GM23338 (cell line): Measurements from ENCODE around the gene DEPDC5. TPM values are rescaled to one million over a fixed set of nuclear protein-coding genes. Genes with fewer than 3 reads are reported as not detected.

Source experiments
- ATAC-seq: fragments of 200-7000 bp; cut with Tn5 transposase; 3 replicates; pipeline ENCODE4 v1.9.1; 2020
- DNase-seq: peaks from one replicate; pipeline ENCODE4 v3.0.0-alpha.2; 2015; ENCODE audit warnings: low spot score
- H2AFZ ChIP-seq: fragments of 200-600 bp; sonication (generic); 2 replicates; pipeline ENCODE4 v1.8.0; 2016; ENCODE audit warnings: antibody characterized with exemption, mild to moderate bottlenecking, moderate library complexity
- H3F3A ChIP-seq: fragments of 200-600 bp; sonication (generic); replicated peaks from 2 replicates; pipeline ENCODE4 v1.8.0; 2017; ENCODE audit warnings: antibody characterized with exemption, mixed run types, low read depth
- H3K27ac ChIP-seq: fragments of 200-600 bp; sonication (generic); 2 replicates; pipeline ENCODE4 v1.6.1; 2016; ENCODE audit warnings: low read depth
- H3K27me3 ChIP-seq: fragments of 200-600 bp; sonication (generic); 2 replicates; pipeline ENCODE4 v1.8.0; 2016; ENCODE audit warnings: mild to moderate bottlenecking, mixed run types, moderate library complexity; ENCODE audit not compliant: insufficient read depth
- H3K36me3 ChIP-seq: fragments of 200-600 bp; sonication (generic); 2 replicates; pipeline ENCODE4 v1.8.0; 2016; ENCODE audit warnings: mild to moderate bottlenecking; ENCODE audit not compliant: insufficient read depth
- H3K4me1 ChIP-seq: fragments of 200-600 bp; sonication (generic); 2 replicates; pipeline ENCODE4 v1.8.0; 2016; ENCODE audit warnings: mild to moderate bottlenecking, moderate library complexity; ENCODE audit not compliant: insufficient read depth
- H3K4me2 ChIP-seq: fragments of 200-600 bp; sonication (generic); 2 replicates; pipeline ENCODE4 v1.7.1; 2017; ENCODE audit warnings: mixed run types
- H3K4me3 ChIP-seq: fragments of 200-600 bp; sonication (generic); 2 replicates; pipeline ENCODE4 v1.6.1; 2016; ENCODE audit warnings: mixed run types
- H3K79me2 ChIP-seq: fragments of 200-600 bp; sonication (generic); replicated peaks from 2 replicates; pipeline ENCODE4 v1.8.0; 2017; ENCODE audit warnings: mild to moderate bottlenecking; ENCODE audit not compliant: insufficient read depth
- H3K9me2 ChIP-seq: fragments of 200-600 bp; sonication (generic); 2 replicates; pipeline ENCODE4 v1.8.0; 2017; ENCODE audit not compliant: insufficient read depth
- H4K20me1 ChIP-seq: fragments of 200-600 bp; sonication (generic); replicated peaks from 2 replicates; pipeline ENCODE4 v1.8.0; 2017; ENCODE audit warnings: mild to moderate bottlenecking; ENCODE audit not compliant: insufficient read depth
- H3K27ac Mint-ChIP-seq: 2 replicates; pipeline ENCODE4 v1.8.0; 2020; ENCODE audit warnings: inconsistent platforms, mild to moderate bottlenecking, moderate library complexity, mixed read lengths
- H3K27me3 Mint-ChIP-seq: 3 replicates; pipeline ENCODE4 v1.8.0; 2022; ENCODE audit warnings: low read depth, mild to moderate bottlenecking, moderate library complexity, mixed read lengths, inconsistent platforms; ENCODE audit not compliant: insufficient read depth, poor library complexity
- H3K36me3 Mint-ChIP-seq: 3 replicates; pipeline ENCODE4 v1.8.0; 2021; ENCODE audit warnings: low read depth, mild to moderate bottlenecking, inconsistent platforms, moderate library complexity, mixed read lengths
- H3K4me1 Mint-ChIP-seq: 3 replicates; pipeline ENCODE4 v1.8.0; 2020; ENCODE audit warnings: mild to moderate bottlenecking, inconsistent platforms, mixed read lengths
- H3K4me3 Mint-ChIP-seq: 3 replicates; pipeline ENCODE4 v1.8.0; 2021; ENCODE audit warnings: moderate library complexity, mild to moderate bottlenecking, inconsistent platforms, mixed read lengths
- H3K9me3 Mint-ChIP-seq: 3 replicates; pipeline ENCODE4 v1.8.0; 2020; ENCODE audit warnings: moderate library complexity, mild to moderate bottlenecking, inconsistent platforms, mixed read lengths
- CREB1 ChIP-seq: fragments of 250-450 bp; sonication (Bioruptor Pico); IDR thresholded peaks from 2 replicates; pipeline ENCODE4 v1.5.0; 2020; ENCODE audit warnings: low read depth, mild to moderate bottlenecking, moderate library complexity
- CTCF ChIP-seq, 2 experiments: fragments of 200-600 bp in 1 of 2; sonication (generic) in 1 of 2; conservative IDR thresholded peaks; 2 replicates each; pipeline versions ENCODE4 v1.5.1 to v1.6.1; 2016 to 2017; ENCODE audit warnings: antibody characterized with exemption in 2 of 2, low read depth in 2 of 2, mild to moderate bottlenecking in 2 of 2, moderate library complexity in 1 of 2
- EZH2 ChIP-seq: fragments of 200-600 bp; sonication (generic); IDR thresholded peaks from one replicate; pipeline ENCODE4 v1.8.0; 2017; ENCODE audit warnings: antibody characterized with exemption, mild to moderate bottlenecking, low read depth; ENCODE audit not compliant: unreplicated experiment
- EZH2phosphoT487 ChIP-seq: fragments of 200-600 bp; sonication (generic); IDR thresholded peaks from one replicate; pipeline ENCODE4 v1.8.1; 2018; ENCODE audit warnings: antibody characterized with exemption; ENCODE audit not compliant: unreplicated experiment
- JUNB ChIP-seq: IDR thresholded peaks from one replicate; pipeline ENCODE4 v1.6.1; 2016; ENCODE audit warnings: antibody characterized with exemption; ENCODE audit not compliant: unreplicated experiment
- NANOG ChIP-seq: IDR thresholded peaks from 2 replicates; pipeline ENCODE4 v1.6.1; 2016; ENCODE audit warnings: antibody characterized with exemption, borderline replicate concordance
- POLR2AphosphoS5 ChIP-seq: IDR thresholded peaks from 2 replicates; pipeline ENCODE4 v1.6.1; 2016; ENCODE audit warnings: antibody characterized with exemption, low read depth
- REST ChIP-seq: IDR thresholded peaks from one replicate; pipeline ENCODE4 v1.6.1; 2018; ENCODE audit warnings: antibody characterized with exemption; ENCODE audit not compliant: unreplicated experiment
- STAT1 ChIP-seq: IDR thresholded peaks from one replicate; pipeline ENCODE4 v1.6.1; 2016; ENCODE audit warnings: antibody characterized with exemption; ENCODE audit not compliant: unreplicated experiment
- ZNF114 ChIP-seq: fragments of 250-450 bp; sonication (Bioruptor Pico); IDR thresholded peaks from 2 replicates; pipeline ENCODE4 v1.5.0; 2020; ENCODE audit warnings: mild to moderate bottlenecking, moderate library complexity
- ZNF331 ChIP-seq: fragments of 250-450 bp; sonication (Bioruptor Pico); IDR thresholded peaks from 2 replicates; pipeline ENCODE4 v1.5.0; 2020; ENCODE audit warnings: low read depth, mild to moderate bottlenecking, moderate library complexity
- polyA plus RNA-seq: library from polyadenylated mRNA; unstranded; fragments of >200 nt; fragmentation: Nextera tagmentation; extraction: Ambion mirVana; gene quantifications from 2 replicates; pipeline ENCODE4 v1.2.1, GENCODE V29; 2016
- total RNA-seq: library from RNA; depleted of rRNA; stranded (reverse); fragments of >200 nt; shearing (Covaris generic); gene quantifications from 2 replicates; pipeline ENCODE4 v1.2.3, GENCODE V29; 2014
- TF ChIP-seq, protein P1 (sequence below): fragments of 250-450 bp; sonication (Bioruptor Pico); IDR thresholded peaks from 2 replicates; pipeline ENCODE4 v1.5.0; 2020; ENCODE audit warnings: mild to moderate bottlenecking, moderate library complexity
- TF ChIP-seq, protein P2 (sequence below): IDR thresholded peaks from 2 replicates; pipeline ENCODE4 v1.6.1; 2016; ENCODE audit warnings: antibody characterized with exemption

DEPDC5 gene
- total and polyA plus RNA-seq, 2 experiments from 2014 or later, result 18.7 to 19.7 TPM

DNA sequence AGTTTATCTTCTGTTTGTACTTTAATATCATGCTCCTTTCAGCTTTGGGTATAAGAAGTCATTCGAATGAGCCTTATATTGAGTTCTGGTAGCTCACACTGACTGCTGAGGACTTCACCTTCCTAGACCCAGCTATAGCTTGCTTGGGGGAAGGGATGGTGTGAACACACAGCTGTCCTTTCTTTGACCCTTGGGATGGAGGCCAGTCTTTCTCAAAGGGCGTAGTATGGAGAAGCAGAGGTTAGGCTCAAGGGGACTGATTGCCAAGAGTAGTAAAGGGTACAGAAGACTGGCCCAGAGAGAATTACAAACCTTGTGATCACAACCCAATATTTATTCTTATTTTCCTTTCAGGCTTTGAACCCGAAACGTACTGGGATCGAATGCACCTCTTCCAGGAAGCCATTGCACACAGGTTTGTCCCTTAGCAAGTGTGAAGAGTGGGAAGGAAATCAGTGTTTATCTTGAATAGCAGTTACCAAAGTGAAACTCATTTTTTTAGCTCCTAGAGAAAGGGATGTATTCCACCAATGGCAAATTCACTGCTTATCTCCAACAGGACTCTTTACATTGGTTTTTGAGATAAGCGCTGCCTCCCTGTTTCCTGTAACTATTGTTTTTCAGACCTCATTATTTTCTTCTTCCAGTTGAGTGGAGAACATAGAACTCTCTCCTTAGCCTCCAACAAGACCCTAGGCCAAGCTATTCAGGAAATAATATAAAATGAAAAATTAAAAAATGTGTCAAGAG lies 147.7 kb downstream of the DEPDC5 start:
- H3F3A ChIP-seq, result no peaks in the 10 kb centered on the region; the same call in 1 of the 2 replicates
- H3K27me3 ChIP-seq, result no peaks in the 10 kb centered on the region
- DNase-seq (no peak), ATAC-seq (no peak)
- TF ChIP-seq, protein P1, sequence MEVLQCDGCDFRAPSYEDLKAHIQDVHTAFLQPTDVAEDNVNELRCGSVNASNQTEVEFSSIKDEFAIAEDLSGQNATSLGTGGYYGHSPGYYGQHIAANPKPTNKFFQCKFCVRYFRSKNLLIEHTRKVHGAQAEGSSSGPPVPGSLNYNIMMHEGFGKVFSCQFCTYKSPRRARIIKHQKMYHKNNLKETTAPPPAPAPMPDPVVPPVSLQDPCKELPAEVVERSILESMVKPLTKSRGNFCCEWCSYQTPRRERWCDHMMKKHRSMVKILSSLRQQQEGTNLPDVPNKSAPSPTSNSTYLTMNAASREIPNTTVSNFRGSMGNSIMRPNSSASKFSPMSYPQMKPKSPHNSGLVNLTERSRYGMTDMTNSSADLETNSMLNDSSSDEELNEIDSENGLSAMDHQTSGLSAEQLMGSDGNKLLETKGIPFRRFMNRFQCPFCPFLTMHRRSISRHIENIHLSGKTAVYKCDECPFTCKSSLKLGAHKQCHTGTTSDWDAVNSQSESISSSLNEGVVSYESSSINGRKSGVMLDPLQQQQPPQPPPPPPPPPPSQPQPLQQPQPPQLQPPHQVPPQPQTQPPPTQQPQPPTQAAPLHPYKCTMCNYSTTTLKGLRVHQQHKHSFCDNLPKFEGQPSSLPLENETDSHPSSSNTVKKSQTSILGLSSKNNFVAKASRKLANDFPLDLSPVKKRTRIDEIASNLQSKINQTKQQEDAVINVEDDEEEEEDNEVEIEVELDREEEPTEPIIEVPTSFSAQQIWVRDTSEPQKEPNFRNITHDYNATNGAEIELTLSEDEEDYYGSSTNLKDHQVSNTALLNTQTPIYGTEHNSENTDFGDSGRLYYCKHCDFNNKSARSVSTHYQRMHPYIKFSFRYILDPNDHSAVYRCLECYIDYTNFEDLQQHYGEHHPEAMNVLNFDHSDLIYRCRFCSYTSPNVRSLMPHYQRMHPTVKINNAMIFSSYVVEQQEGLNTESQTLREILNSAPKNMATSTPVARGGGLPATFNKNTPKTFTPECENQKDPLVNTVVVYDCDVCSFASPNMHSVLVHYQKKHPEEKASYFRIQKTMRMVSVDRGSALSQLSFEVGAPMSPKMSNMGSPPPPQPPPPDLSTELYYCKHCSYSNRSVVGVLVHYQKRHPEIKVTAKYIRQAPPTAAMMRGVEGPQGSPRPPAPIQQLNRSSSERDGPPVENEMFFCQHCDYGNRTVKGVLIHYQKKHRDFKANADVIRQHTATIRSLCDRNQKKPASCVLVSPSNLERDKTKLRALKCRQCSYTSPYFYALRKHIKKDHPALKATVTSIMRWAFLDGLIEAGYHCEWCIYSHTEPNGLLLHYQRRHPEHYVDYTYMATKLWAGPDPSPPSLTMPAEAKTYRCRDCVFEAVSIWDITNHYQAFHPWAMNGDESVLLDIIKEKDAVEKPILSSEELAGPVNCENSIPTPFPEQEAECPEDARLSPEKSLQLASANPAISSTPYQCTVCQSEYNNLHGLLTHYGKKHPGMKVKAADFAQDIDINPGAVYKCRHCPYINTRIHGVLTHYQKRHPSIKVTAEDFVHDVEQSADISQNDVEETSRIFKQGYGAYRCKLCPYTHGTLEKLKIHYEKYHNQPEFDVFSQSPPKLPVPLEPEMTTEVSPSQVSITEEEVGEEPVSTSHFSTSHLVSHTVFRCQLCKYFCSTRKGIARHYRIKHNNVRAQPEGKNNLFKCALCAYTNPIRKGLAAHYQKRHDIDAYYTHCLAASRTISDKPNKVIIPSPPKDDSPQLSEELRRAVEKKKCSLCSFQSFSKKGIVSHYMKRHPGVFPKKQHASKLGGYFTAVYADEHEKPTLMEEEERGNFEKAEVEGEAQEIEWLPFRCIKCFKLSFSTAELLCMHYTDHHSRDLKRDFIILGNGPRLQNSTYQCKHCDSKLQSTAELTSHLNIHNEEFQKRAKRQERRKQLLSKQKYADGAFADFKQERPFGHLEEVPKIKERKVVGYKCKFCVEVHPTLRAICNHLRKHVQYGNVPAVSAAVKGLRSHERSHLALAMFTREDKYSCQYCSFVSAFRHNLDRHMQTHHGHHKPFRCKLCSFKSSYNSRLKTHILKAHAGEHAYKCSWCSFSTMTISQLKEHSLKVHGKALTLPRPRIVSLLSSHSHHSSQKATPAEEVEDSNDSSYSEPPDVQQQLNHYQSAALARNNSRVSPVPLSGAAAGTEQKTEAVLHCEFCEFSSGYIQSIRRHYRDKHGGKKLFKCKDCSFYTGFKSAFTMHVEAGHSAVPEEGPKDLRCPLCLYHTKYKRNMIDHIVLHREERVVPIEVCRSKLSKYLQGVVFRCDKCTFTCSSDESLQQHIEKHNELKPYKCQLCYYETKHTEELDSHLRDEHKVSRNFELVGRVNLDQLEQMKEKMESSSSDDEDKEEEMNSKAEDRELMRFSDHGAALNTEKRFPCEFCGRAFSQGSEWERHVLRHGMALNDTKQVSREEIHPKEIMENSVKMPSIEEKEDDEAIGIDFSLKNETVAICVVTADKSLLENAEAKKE, result no peak
- TF ChIP-seq, protein P2, sequence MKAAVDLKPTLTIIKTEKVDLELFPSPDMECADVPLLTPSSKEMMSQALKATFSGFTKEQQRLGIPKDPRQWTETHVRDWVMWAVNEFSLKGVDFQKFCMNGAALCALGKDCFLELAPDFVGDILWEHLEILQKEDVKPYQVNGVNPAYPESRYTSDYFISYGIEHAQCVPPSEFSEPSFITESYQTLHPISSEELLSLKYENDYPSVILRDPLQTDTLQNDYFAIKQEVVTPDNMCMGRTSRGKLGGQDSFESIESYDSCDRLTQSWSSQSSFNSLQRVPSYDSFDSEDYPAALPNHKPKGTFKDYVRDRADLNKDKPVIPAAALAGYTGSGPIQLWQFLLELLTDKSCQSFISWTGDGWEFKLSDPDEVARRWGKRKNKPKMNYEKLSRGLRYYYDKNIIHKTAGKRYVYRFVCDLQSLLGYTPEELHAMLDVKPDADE, result no peak
- TF ChIP-seq EZH2 (no peak), ZNF114 (CRISPR knock-in tag) (no peak), NANOG (no peak), ZNF331 (CRISPR knock-in tag) (no peak), JUNB (no peak), CREB1 (CRISPR knock-in tag) (no peak), STAT1 (no peak), CTCF (conservative IDR thresholded peaks at IDR 0.05; ENCODE audit: low read depth in 2 of 2) (no peak), POLR2AphosphoS5 (no peak), EZH2phosphoT487 (no peak), REST (no peak)
- Mint-ChIP-seq H3K4me1 (peaks cover 25% of the 10 kb centered on the region), H3K4me3 (no peak overlapping the region), H3K27ac (no peak overlapping the region), H3K9me3 (no peaks in the 10 kb centered on the region), H3K27me3 (peaks cover 2% of the 10 kb centered on the region), H3K36me3 (peaks cover 8% of the 10 kb centered on the region; the same call in 2 of the 3 replicates)
- H3K27ac ChIP-seq, result no peak overlapping the region
- no peak overlapping the region for H3K4me3 ChIP-seq
- no peaks in the 10 kb centered on the region for H3K9me2 ChIP-seq
- peaks cover 17% of the 10 kb centered on the region for H3K4me1 ChIP-seq
- H3K36me3 ChIP-seq, result no peaks in the 10 kb centered on the region
- no peaks in the 10 kb centered on the region for H4K20me1 ChIP-seq
- H2AFZ ChIP-seq, result no peak overlapping the region
- no peaks in the 10 kb centered on the region for H3K79me2 ChIP-seq
- no peak overlapping the region for H3K4me2 ChIP-seq
